Left lung (tissue), 10 donors: ENCODE measurements around the gene ADAP1. TPM values are rescaled to one million over a fixed set of nuclear protein-coding genes. Genes with fewer than 3 reads are reported as not detected.

Experiments used
- ATAC-seq: fragments of 200-7000 bp; cut with Tn5 transposase; one replicate; pipeline ENCODE4 v1.9.1; 2020; ENCODE audit warnings: moderate library complexity
- DNase-seq, 4 donors: peaks; one replicate each; pipeline ENCODE4 v3.0.0-alpha.2; 2013 to 2020
- H3K27ac ChIP-seq, 2 donors: fragments of 200-600 bp; sonication (generic) in 1 of 2; one replicate each; pipeline versions ENCODE4 v1.5.0 to v1.8.0; 2020 to 2021
- H3K27me3 ChIP-seq, 2 donors: fragments of 200-600 bp; sonication (generic) in 1 of 2; one replicate each; pipeline versions ENCODE4 v1.5.0 to v1.8.0; 2020 to 2021
- H3K36me3 ChIP-seq, 2 donors: fragments of 200-600 bp; sonication (generic) in 1 of 2; one replicate each; pipeline versions ENCODE4 v1.5.0 to v1.8.0; 2020 to 2021
- H3K4me1 ChIP-seq, 2 donors: fragments of 200-600 bp; one replicate each; pipeline ENCODE4 v1.8.0; 2021
- H3K4me3 ChIP-seq, 2 donors: fragments of 200-600 bp; sonication (generic) in 1 of 2; one replicate each; pipeline versions ENCODE4 v1.5.0 to v1.8.0; 2020 to 2021; ENCODE audit warnings: mild to moderate bottlenecking in 1 of 2
- H3K9me3 ChIP-seq, 2 donors: fragments of 200-600 bp; sonication (generic) in 1 of 2; one replicate each; pipeline versions ENCODE4 v1.5.0 to v1.8.0; 2020 to 2021
- intact Hi-C, 2 donors: fragments of 100-400 bp; cut with DNase I; formaldehyde crosslinking; loops; one replicate each; pipeline versions ENCODE4 v1.11.2 to v1.14.2; 2022
- polyA plus RNA-seq, 6 donors: library from polyadenylated mRNA; unstranded; fragments of 120-200 nt; gene quantifications; one replicate each; pipeline ENCODE4 v1.2.1, GENCODE V29; 2013; ENCODE audit not compliant: insufficient read length in 6 of 6
- total RNA-seq, 2 donors: library from RNA; stranded (reverse); fragmentation: NEBNext Ultra II Directional; extraction: Animal tissue kit (Norgen Biotek cat#: 25700); gene quantifications; one replicate each; pipeline ENCODE4 v1.2.1, GENCODE V29; 2021
- TF ChIP-seq, protein P1 (sequence below), 2 donors: fragments of 200-600 bp; sonication (generic) in 1 of 2; IDR thresholded peaks; one replicate each; pipeline versions ENCODE4 v1.5.0 to v1.8.0; 2021; ENCODE audit warnings: antibody characterized with exemption in 2 of 2
- donor health status: DM: no; HTN: yes; CAD: no.
- donor health status: DM: no; HTN: no; CAD: no.

Gene ADAP1
- total and polyA plus RNA-seq, 8 donors = 5.1 to 35.1 (median 8.5) TPM

GRCh38 chr7:990352-990932 lies 36.0 kb upstream of the ADAP1 start:
- DNase-seq = peak in 1 of 4 donors; percentile 68
- intact Hi-C loops = no loop called here
- Histone ChIP-seq H3K4me3 (no peak overlapping the region), H3K4me1 (peaks cover 0 to 9% of the 10 kb centered on the region in 2 donors), H3K27me3 (peaks cover 0 to 68% of the 10 kb centered on the region in 2 donors), H3K36me3 (no peaks in the 10 kb centered on the region), H3K27ac (no peak overlapping the region), H3K9me3 (no peaks in the 10 kb centered on the region)
- TF ChIP-seq, protein P1, sequence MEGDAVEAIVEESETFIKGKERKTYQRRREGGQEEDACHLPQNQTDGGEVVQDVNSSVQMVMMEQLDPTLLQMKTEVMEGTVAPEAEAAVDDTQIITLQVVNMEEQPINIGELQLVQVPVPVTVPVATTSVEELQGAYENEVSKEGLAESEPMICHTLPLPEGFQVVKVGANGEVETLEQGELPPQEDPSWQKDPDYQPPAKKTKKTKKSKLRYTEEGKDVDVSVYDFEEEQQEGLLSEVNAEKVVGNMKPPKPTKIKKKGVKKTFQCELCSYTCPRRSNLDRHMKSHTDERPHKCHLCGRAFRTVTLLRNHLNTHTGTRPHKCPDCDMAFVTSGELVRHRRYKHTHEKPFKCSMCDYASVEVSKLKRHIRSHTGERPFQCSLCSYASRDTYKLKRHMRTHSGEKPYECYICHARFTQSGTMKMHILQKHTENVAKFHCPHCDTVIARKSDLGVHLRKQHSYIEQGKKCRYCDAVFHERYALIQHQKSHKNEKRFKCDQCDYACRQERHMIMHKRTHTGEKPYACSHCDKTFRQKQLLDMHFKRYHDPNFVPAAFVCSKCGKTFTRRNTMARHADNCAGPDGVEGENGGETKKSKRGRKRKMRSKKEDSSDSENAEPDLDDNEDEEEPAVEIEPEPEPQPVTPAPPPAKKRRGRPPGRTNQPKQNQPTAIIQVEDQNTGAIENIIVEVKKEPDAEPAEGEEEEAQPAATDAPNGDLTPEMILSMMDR (IDR thresholded peaks at IDR 0.05) = no peak
- no peak for ATAC-seq

GRCh38 chr7:988963-989529 lies 34.6 kb upstream of the ADAP1 start:
- peaks cover 0 to 9% of the 10 kb centered on the region in 2 donors for H3K4me1 ChIP-seq
- H3K4me3 ChIP-seq = no peak overlapping the region
- no peaks in the 10 kb centered on the region for H3K36me3 ChIP-seq
- DNase-seq = no peak
- no peaks in the 10 kb centered on the region for H3K9me3 ChIP-seq
- intact Hi-C loops = no loop called here
- TF ChIP-seq, protein P1 (IDR thresholded peaks at IDR 0.05) = no peak
- no peak overlapping the region for H3K27ac ChIP-seq
- peaks cover 0 to 82% of the 10 kb centered on the region in 2 donors for H3K27me3 ChIP-seq
- ATAC-seq = no peak

- intact Hi-C loops = no loop called here
- Histone ChIP-seq H3K36me3 (no peaks in the 10 kb centered on the region), H3K4me1 (peaks cover 0 to 7% of the 10 kb centered on the region in 2 donors), H3K4me3 (no peak overlapping the region), H3K27ac (no peak overlapping the region), H3K9me3 (no peaks in the 10 kb centered on the region), H3K27me3 (peaks cover 0 to 88% of the 10 kb centered on the region in 2 donors)
- peak in 1 of 4 donors; percentile 76 for DNase-seq
- TF ChIP-seq, protein P1 (IDR thresholded peaks at IDR 0.05) = no peak
- no peak for ATAC-seq
Observed at GRCh38 chr7:988426-988911, 34.0 kb upstream of the ADAP1 start.

- TF ChIP-seq, protein P1 (IDR thresholded peaks at IDR 0.05) = no peak
- Histone ChIP-seq H3K4me3 (no peak overlapping the region), H3K36me3 (no peaks in the 10 kb centered on the region), H3K27ac (no peak overlapping the region), H3K27me3 (peaks cover 0 to 93% of the 10 kb centered on the region in 2 donors), H3K4me1 (peaks cover 0 to 2% of the 10 kb centered on the region in 2 donors), H3K9me3 (no peaks in the 10 kb centered on the region)
- ATAC-seq = no peak
- intact Hi-C loops = no loop called here
- DNase-seq = no peak
Observed at GRCh38 chr7:987909-988308, 33.4 kb upstream of the ADAP1 start.
